Measurements from ENCODE around the gene PRKRA. TPM values are rescaled to one million over a fixed set of nuclear protein-coding genes. Genes with fewer than 3 reads are reported as not detected.
A peak's percentile ranks its signal among the peaks of the same experiment; 100 is the strongest.
"Not testable (repeated sequence)": the region's sequence is repeated elsewhere in the genome, so short reads cannot be mapped to it uniquely, and the experiment has no call there.

PRKRA gene
- total RNA-seq, 2 experiments from 2014 or later, result 37.4 to 38.2 TPM

DNA sequence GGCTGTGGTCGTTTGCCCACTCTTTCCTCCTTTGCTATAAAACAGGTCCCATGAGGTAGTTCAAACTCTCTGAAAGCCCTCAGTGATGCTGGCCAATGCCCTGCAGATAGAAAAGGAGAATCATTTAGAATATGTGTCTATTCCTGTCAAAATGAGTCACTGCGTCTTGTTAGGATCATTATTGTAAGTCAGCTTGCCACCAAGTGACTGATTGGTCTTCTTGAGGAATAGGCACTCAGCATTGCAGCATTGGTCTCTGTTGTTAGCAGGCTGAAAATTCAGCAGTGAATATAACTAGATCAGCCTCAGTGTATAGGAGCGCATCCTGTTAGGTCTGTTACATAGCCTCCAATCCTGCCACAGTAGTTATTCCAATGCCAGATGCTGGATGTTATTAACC lies 28.9 kb downstream of the PRKRA start:
- H3K4me3 Mint-ChIP-seq, result no peak overlapping the region
- no peak overlapping the region for H3K27ac Mint-ChIP-seq
- H3K4me1 Mint-ChIP-seq, result peaks cover 24% of the 10 kb centered on the region
- no peak for DNase-seq
- CTCF ChIA-PET, result interaction anchor here (2.0 kb wide), 1 partner anchor 8 kb away, joined by 11 read pairs; no protein-coding TSS in a partner anchor
- POLR2A ChIA-PET, result no interaction called here
- peaks cover 25% of the 10 kb centered on the region for H3K9me3 Mint-ChIP-seq
- H3K27me3 Mint-ChIP-seq, result no peaks in the 10 kb centered on the region
- H3K36me3 Mint-ChIP-seq (ENCODE audit: low read depth), result peaks cover 46% of the 10 kb centered on the region

DNA sequence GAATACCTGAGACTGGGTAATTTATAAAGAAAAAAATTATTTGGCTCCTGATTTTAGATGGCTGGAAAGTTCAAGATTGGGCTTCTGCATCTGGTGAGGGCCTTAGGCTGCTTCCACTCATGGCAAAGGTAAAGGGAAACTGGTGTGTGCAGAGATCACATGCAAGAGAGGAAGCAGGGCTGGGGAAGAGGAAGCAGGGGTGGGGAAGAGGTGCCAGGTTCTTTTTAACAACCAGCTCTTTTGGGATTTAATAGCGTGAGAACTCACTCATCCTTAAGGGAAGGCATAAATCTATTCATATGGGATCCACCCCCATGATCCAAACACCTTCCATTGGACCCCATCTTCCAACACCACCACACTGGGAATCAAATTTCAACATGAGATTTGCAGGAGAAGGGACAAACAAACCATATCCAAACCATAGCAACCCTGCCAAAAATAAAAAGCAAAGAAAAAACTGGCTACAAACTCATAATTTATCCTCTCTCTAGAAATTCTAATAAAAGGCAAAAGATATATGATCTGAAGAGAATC lies 30.4 kb downstream of the PRKRA start:
- H3K36me3 Mint-ChIP-seq (ENCODE audit: low read depth), result peaks cover 40% of the 10 kb centered on the region
- CTCF ChIA-PET, result interaction anchor here (1.0 to 1.2 kb wide), 3 partner anchors 14 to 62 kb away, joined by 3 read pairs; no protein-coding TSS in a partner anchor
- H3K4me3 Mint-ChIP-seq, result no peak overlapping the region
- H3K27ac Mint-ChIP-seq, result no peak overlapping the region
- POLR2A ChIA-PET, result interaction anchor here (0.6 kb wide), 1 partner anchor 38 kb away, joined by 3 read pairs; no protein-coding TSS in a partner anchor
- no peak for DNase-seq
- peaks cover 33% of the 10 kb centered on the region for H3K4me1 Mint-ChIP-seq
- H3K27me3 Mint-ChIP-seq, result no peaks in the 10 kb centered on the region
- H3K9me3 Mint-ChIP-seq, result peaks cover 12% of the 10 kb centered on the region

DNA sequence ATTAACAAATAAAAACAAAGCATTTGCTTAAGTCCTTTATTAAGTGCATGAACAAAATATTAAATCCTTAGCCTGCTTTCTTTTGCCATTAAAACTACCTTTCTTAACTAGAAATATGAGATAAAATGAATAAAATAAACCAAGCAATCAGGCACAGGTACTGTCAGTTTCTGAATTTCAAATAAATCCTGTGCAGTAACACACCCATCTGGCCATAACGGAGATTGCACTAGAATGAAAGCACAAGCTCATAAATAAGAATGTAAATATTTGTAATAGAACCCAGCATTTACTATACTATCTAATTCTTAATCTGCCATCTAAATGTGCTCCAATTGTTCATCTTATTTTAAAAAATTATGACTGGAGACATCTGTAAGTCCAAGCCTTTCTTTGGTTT lies 31.9 kb downstream of the PRKRA start:
- peaks cover 39% of the 10 kb centered on the region for H3K4me1 Mint-ChIP-seq

DNA sequence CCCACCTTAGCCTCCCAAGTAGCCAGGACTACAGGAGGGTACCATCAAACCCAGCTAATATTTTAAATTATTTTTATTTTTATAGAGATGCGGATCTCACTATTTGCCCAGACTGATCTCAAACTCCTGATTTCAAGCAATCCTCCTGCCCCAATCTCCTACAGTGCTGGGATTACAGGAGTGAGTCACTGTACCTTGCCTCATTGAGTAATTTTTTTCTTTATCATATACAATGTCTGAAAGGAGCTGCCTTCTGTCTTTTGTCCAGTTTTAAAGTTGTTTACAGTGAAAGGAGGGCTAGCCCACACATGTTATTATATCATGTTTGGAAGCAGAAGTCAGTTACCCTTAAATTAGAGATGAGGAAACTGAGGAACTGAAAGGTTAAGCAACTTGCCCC lies 32.5 kb downstream of the PRKRA start:
- Mint-ChIP-seq H3K27ac (no peak overlapping the region), H3K36me3 (ENCODE audit: low read depth) (peaks cover 24% of the 10 kb centered on the region), H3K27me3 (no peaks in the 10 kb centered on the region), H3K9me3 (no peaks in the 10 kb centered on the region), H3K4me3 (no peak overlapping the region), H3K4me1 (peaks cover 39% of the 10 kb centered on the region)
- ChIA-PET CTCF (interaction anchor here (0.8 to 2.2 kb wide), 7 partner anchors 10 to 305 kb away, joined by 3 to 13 read pairs (median 3); no protein-coding TSS in a partner anchor), POLR2A (interaction anchor here (0.8 kb wide), 1 partner anchor 32 kb away, joined by 3 read pairs; the partner anchor contains the start of gene PRKRA)
- no peak for DNase-seq

More for the DNA sequence above, 31.9 kb downstream of the PRKRA start:
- Mint-ChIP-seq H3K27ac (no peak overlapping the region), H3K36me3 (ENCODE audit: low read depth) (peaks cover 28% of the 10 kb centered on the region), H3K4me3 (no peak overlapping the region), H3K9me3 (no peaks in the 10 kb centered on the region), H3K27me3 (no peaks in the 10 kb centered on the region)
- ChIA-PET CTCF (interaction anchor here (0.6 to 2.2 kb wide), 13 partner anchors 9 to 307 kb away, joined by 3 to 13 read pairs (median 3); partner anchors contain the start of gene RBM45), POLR2A (interaction anchor here (1.0 kb wide), 1 partner anchor 145 kb away, joined by 3 read pairs; no protein-coding TSS in a partner anchor)
- DNase-seq, result peak; percentile 54

DNA sequence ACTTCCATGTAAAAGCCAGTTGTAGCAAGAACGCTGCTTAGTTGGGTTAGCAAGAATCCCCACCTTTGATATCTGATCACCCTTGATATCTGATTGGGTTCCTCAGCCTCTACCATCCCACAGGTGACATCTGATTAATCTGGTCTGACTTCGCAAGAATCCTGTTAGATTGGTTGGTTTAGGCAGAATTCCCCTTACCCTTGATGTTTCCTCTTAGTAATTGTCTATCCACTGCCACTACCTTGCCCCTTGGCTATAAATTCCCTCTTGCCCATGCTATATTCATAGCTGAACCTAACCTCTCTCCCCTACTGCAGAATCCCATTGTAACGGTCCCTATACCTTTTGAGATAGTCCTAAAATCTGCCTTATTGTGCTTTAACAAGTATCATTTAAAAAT lies 33.1 kb downstream of the PRKRA start:
- DNase-seq, result no peak
- H3K9me3 Mint-ChIP-seq, result no peaks in the 10 kb centered on the region
- CTCF ChIA-PET, result interaction anchor here (1.1 to 2.2 kb wide), 5 partner anchors 11 to 38 kb away, joined by 3 to 13 read pairs (median 3); no protein-coding TSS in a partner anchor
- H3K27me3 Mint-ChIP-seq, result no peaks in the 10 kb centered on the region
- no peak overlapping the region for H3K4me3 Mint-ChIP-seq
- peaks cover 23% of the 10 kb centered on the region for H3K36me3 Mint-ChIP-seq (ENCODE audit: low read depth)
- POLR2A ChIA-PET, result no interaction called here
- H3K4me1 Mint-ChIP-seq, result peaks cover 44% of the 10 kb centered on the region
- H3K27ac Mint-ChIP-seq, result no peak overlapping the region

DNA sequence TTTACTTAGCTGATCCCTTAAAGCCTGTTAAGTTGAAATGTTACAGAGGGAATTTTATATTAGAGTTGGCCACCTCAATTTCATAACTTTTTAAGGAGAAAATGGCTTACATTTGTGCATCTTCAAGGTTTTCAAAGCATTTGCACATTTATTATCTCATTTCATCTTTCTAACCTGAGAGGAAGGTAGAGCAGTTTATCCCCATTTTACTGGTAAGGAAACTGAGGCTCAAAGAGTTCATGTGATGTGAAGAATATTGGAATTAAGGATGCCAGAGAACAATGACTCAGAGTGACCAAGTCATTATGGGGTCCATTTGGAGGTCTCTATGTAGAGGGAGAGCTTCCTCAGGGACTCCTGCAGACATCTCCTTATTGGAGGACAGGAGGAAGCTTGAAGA lies 35.0 kb downstream of the PRKRA start:
- Mint-ChIP-seq H3K4me1 (peaks cover 50% of the 10 kb centered on the region), H3K36me3 (ENCODE audit: low read depth) (peaks cover 11% of the 10 kb centered on the region), H3K27me3 (no peaks in the 10 kb centered on the region), H3K4me3 (no peak overlapping the region), H3K9me3 (no peaks in the 10 kb centered on the region), H3K27ac (no peak overlapping the region)
- ChIA-PET POLR2A (no interaction called here), CTCF (interaction anchor here (1.1 to 4.0 kb wide), 4 partner anchors 9 to 34 kb away, joined by 3 to 26 read pairs (median 5); no protein-coding TSS in a partner anchor)
- DNase-seq, result no peak

DNA sequence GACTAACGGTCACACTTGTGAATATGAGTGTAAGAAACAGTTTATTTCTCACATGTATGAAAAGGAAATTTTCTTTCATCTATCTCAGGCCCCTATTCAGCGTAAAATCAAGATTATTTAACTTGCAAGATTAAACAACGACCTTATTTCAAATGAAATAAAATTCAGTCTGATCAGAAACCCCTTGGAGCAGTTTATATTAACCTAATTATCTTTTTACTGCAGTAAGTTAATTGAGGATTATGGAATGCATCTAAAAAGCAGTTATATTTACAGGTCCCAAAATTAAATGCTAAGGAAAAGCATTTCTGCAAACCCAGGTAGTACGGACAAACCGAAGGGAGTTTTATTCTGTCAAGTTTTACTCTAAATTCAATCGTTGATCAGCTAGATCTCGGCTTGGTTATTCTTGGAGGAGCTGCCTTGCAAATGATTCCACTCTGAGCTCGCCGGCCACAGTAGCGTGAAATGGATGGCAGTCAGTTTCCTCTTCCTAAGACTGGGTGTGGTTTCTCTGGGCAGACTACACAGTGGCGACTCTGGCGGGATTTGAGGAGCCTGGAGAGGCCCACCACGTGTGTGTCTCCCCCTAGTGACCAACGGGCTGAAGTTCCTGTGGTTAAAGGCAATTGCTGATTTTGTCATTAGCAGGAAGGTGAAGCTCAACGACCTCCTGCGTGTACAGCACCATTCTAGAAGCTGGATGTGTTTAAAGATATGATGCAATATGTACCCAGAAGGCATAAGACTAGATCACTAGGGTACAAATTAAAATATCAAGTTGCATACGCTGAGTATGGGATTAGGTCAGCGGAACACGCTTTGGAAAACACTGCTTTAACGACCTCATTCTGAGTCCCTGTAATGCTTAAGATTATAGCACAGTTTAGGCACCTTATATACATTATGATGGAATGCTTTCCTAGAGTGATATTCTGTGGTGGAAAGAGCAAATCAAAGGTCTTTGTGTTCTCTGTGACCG lies 36.4 kb downstream of the PRKRA start:
- CTCF ChIA-PET, result interaction anchor here (0.6 to 4.0 kb wide), 38 partner anchors 9 to 303 kb away, joined by 3 to 52 read pairs (median 5); partner anchors contain the start of genes PJVK, PLEKHA3, PRKRA and RBM45
- H3K9me3 Mint-ChIP-seq, result no peaks in the 10 kb centered on the region
- DNase-seq, result peak; percentile 86
- H3K4me3 Mint-ChIP-seq, result peak overlapping the region; percentile 95
- H3K27ac Mint-ChIP-seq, result peak overlapping the region; percentile 99
- peaks cover 9% of the 10 kb centered on the region for H3K36me3 Mint-ChIP-seq (ENCODE audit: low read depth)
- H3K27me3 Mint-ChIP-seq, result no peaks in the 10 kb centered on the region
- H3K4me1 Mint-ChIP-seq, result peaks cover 45% of the 10 kb centered on the region
- POLR2A ChIA-PET, result interaction anchor here (1.0 to 2.4 kb wide), 3 partner anchors 10 to 36 kb away, joined by 3 to 14 read pairs (median 5); partner anchors contain the start of genes PJVK and PRKRA

DNA sequence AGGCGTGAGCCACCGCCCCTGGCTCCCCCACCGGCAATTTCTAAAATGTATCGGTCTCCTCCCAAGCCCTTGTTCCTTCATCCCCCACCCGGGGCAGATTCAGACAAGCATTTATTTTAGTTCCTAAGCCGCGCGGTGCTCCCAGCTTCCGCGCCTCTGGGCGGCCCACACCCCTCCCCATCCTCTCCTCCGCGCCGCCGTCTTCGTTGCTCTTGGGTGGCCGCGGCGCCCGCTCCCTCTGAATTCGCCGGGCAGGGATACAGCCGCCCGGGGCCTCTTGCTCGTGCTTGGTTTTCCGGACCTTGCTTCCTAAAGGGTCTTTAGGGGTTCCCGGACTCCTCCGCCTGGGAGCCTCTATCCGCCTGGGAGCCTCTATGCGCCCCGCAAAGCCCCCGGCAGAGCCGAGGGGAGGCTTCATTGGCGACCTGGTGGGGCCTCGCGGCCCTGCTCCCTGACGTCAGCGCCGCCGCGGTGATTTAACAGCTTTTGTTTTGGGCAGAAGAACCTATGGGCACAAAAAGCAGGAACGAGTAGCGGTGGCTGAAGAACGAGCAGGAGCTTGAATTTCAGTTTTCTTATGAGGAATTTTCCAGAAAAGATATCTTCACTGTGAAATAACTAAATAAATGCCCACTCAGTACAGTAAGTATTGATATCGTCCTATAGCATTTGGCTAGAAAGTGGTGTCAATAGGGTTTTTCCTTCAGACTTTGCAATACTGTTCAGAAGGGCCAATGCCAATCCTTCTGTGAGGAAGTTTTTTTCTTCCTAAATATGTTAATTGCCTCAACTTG lies 37.3 kb downstream of the PRKRA start:
- H3K9me3 Mint-ChIP-seq, result no peaks in the 10 kb centered on the region
- H3K27me3 Mint-ChIP-seq, result peaks cover 3% of the 10 kb centered on the region
- CTCF ChIA-PET, result interaction anchor here (0.6 to 4.0 kb wide), 30 partner anchors 9 to 302 kb away, joined by 3 to 52 read pairs (median 5); partner anchors contain the start of genes PLEKHA3 and RBM45
- peak overlapping the region; percentile 95 for H3K4me3 Mint-ChIP-seq
- peaks cover 39% of the 10 kb centered on the region for H3K4me1 Mint-ChIP-seq
- POLR2A ChIA-PET, result interaction anchor here (1.2 to 2.4 kb wide), 2 partner anchors 9 to 37 kb away, joined by 5 to 14 read pairs; partner anchors contain the start of genes PJVK and PRKRA
- DNase-seq, result peak; percentile 81
- H3K36me3 Mint-ChIP-seq (ENCODE audit: low read depth), result peaks cover 9% of the 10 kb centered on the region
- peak overlapping the region; percentile 99 for H3K27ac Mint-ChIP-seq

DNA sequence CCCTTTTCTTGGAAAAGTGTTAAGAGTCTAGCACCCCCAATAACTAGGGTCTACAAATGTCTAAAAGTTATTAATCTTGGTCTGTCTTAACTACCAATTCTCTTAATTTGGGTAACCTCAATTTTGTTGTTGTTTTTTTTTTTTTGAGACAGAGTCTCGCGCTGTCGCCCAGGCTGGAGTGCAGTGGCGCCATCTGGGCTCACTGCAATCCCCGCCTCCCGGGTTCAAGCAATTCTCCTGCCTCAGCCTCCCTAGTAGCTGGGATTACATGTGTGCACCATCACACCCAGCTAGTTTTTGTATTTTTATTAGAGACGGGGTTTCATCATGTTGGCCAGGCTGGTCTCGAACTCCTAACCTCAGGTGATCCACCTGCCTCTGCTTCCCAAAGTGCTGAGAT lies 38.5 kb downstream of the PRKRA start:
- peak overlapping the region; percentile 95 for H3K4me3 Mint-ChIP-seq
- H3K9me3 Mint-ChIP-seq; POLR2A ChIA-PET; DNase-seq; H3K27me3 Mint-ChIP-seq; H3K36me3 Mint-ChIP-seq (ENCODE audit: low read depth): not testable (repeated sequence)
- CTCF ChIA-PET, result interaction anchor here (1.4 to 3.4 kb wide), 3 partner anchors 10 to 301 kb away, joined by 3 to 52 read pairs (median 13); partner anchors contain the start of gene RBM45
- peak overlapping the region; percentile 99 for H3K27ac Mint-ChIP-seq
- peaks cover 35% of the 10 kb centered on the region for H3K4me1 Mint-ChIP-seq

DNA sequence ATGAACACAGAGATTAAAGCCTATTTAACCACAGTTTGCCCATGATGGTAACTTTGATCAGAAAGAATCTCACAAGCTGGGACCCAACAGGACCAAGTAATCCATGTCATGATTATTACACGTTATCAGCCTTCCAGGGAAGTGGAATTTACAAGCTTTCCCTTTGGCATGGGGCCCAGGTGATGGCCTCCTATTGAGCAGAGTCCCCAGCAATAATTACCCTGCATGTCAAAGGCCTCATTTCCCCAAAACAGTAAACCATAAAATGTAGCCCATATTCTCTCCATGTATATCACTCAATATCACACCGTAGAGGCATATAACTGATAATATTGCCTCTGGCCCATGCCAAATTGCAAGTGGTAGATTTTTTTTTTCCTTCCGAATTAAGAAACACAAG lies 38.9 kb downstream of the PRKRA start:
- POLR2A ChIA-PET, result no interaction called here
- Mint-ChIP-seq H3K27me3 (peaks cover 3% of the 10 kb centered on the region), H3K36me3 (ENCODE audit: low read depth) (peaks cover 9% of the 10 kb centered on the region), H3K4me3 (no peak overlapping the region), H3K9me3 (no peaks in the 10 kb centered on the region), H3K27ac (no peak overlapping the region), H3K4me1 (peaks cover 34% of the 10 kb centered on the region)
- no peak for DNase-seq
- CTCF ChIA-PET, result interaction anchor here (3.4 kb wide), 1 partner anchor 15 kb away, joined by 52 read pairs; no protein-coding TSS in a partner anchor

DNA sequence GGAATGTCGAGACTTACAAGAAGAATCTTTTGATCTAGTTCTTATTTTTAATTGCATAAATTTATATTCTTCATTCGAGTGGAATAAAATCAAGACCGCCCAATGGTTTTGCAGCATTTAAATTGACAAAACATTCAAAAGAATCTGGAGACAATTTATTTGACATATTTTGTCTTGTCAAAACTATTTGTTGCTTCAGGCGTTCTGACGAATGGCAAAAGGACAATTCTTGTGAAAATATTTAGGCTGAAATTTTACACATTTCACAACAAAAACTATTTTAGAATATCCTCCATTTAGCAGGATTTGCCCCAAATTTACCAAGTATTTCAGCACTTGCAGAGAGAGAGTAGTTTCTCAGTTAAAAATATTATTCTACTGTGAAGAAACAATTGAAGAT lies 41.7 kb downstream of the PRKRA start:
- peaks cover 3% of the 10 kb centered on the region for H3K27me3 Mint-ChIP-seq
- no peak overlapping the region for H3K4me3 Mint-ChIP-seq
- no peak overlapping the region for H3K27ac Mint-ChIP-seq
- no peak for DNase-seq
- CTCF ChIA-PET, result no interaction called here
- POLR2A ChIA-PET, result no interaction called here
- H3K4me1 Mint-ChIP-seq, result peaks cover 24% of the 10 kb centered on the region
- H3K36me3 Mint-ChIP-seq (ENCODE audit: low read depth), result no peaks in the 10 kb centered on the region
- no peaks in the 10 kb centered on the region for H3K9me3 Mint-ChIP-seq

DNA sequence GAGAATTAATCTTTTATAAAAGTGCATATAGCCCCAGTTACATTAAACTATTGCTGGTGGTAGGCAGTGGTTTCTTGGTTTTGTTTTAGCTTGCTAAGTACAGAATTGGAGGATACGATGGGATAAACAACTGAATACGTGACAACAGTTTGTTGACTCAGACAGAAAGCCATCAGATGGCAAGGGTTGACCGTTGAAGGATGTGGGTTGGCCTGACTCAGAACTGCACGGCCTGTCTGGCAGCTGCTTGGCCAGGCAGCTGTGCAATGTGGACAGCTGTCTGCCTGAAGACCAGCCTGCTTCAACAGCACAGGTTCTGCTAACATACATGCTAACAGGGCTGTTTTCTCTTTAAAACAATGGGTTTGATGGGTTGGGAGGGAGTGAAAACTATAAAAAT lies 46.6 kb downstream of the PRKRA start:
- no peaks in the 10 kb centered on the region for H3K9me3 Mint-ChIP-seq
- H3K4me3 Mint-ChIP-seq, result peak overlapping the region; percentile 4
- H3K4me1 Mint-ChIP-seq, result peaks cover 25% of the 10 kb centered on the region
- CTCF ChIA-PET, result interaction anchor here (0.6 to 4.1 kb wide), 7 partner anchors 9 to 129 kb away, joined by 3 to 45 read pairs (median 4); no protein-coding TSS in a partner anchor
- DNase-seq, result peak; percentile 41
- peaks cover 8% of the 10 kb centered on the region for H3K27me3 Mint-ChIP-seq
- H3K27ac Mint-ChIP-seq, result peak overlapping the region; percentile 87
- POLR2A ChIA-PET, result interaction anchor here (3.0 kb wide), 1 partner anchor 10 kb away, joined by 14 read pairs; no protein-coding TSS in a partner anchor
- H3K36me3 Mint-ChIP-seq (ENCODE audit: low read depth), result no peaks in the 10 kb centered on the region

All from activated CD4-positive, alpha-beta T cell treated with anti-CD3 and anti-CD28 coated beads, Interleukin-2, amount 10 ng/mL, durations not matched to agents 7 days and 5 days (primary cell).